ENCODE data around the gene ANKLE1.

- TF ChIP-seq CTCF (IDR thresholded peaks at IDR 0.05; ENCODE audit: poor library complexity), result no peak
- TF ChIP-seq EZH2 (IDR thresholded peaks at IDR 0.05; ENCODE audit: borderline replicate concordance), result no peak
These were observed 49.4 kb downstream of the ANKLE1 start for GRCh38 chr19:17331045-17331558.

All from hepatocyte (in vitro differentiated cells).